ENCODE measurements around the gene AVPR2.

- TF ChIP-seq CTCF (IDR thresholded peaks at IDR 0.05; ENCODE audit: poor library complexity, severe bottlenecking), result no peak
- TF ChIP-seq EP300 (conservative IDR thresholded peaks at IDR 0.05; ENCODE audit: poor library complexity, severe bottlenecking), result no peak
- no peak for TF ChIP-seq EZH2 (IDR thresholded peaks at IDR 0.05; ENCODE audit: borderline replicate concordance, insufficient read depth, low read length, poor library complexity, severe bottlenecking)
- TF ChIP-seq MXI1 (conservative IDR thresholded peaks at IDR 0.05; ENCODE audit: poor library complexity, severe bottlenecking), result no peak
- TF ChIP-seq REST (IDR thresholded peaks at IDR 0.05; ENCODE audit: borderline replicate concordance), result no peak
- no peak for TF ChIP-seq POLR2AphosphoS5 (IDR thresholded peaks at IDR 0.05)
- TF ChIP-seq SMC3 (conservative IDR thresholded peaks at IDR 0.05; ENCODE audit: poor library complexity), result no peak
- TF ChIP-seq TAF1 (IDR thresholded peaks at IDR 0.05; ENCODE audit: low read depth), result no peak
Observed at GRCh38 chrX:153897899-153898298, 6.6 kb upstream of the AVPR2 start.

All from neural cell (in vitro differentiated cells).